Right lung (tissue), 5 donors: ENCODE results near the gene PLEKHG3. TPM values are rescaled to one million over a fixed set of nuclear protein-coding genes. Genes with fewer than 3 reads are reported as not detected.

Experiments
- DNase-seq, 2 donors: peaks; one replicate each; pipeline ENCODE4 v3.0.0-alpha.2; 2013
- polyA plus RNA-seq, 5 donors: library from polyadenylated mRNA; unstranded; fragments of 120-200 nt; gene quantifications; one replicate each; pipeline versions ENCODE4 v1.2.1 to v1.2.3, GENCODE V29; 2013; ENCODE audit warnings: inconsistent platforms in 1 of 5, low replicate concordance in 1 of 5; ENCODE audit not compliant: insufficient read length in 5 of 5, insufficient read depth in 1 of 5

The PLEKHG3 gene
- polyA plus RNA-seq, 5 donors: 49.0 to 64.8 (median 59.4) TPM

DNA sequence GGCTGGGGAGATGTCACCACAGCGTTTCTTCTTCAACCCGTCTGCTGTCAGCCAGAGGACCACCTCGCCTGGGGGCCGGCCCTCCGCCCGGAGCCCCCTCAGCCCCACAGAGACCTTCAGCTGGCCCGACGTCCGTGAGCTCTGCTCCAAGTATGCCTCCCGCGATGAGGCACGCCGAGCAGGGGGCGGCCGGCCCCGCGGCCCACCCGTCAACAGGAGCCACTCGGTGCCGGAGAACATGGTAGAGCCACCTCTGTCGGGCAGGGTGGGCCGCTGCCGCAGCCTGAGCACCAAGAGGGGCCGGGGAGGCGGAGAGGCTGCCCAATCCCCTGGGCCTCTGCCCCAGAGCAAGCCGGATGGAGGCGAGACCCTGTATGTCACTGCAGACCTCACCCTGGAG is 38.8 kb downstream of the PLEKHG3 start:
- no peak for DNase-seq

DNA sequence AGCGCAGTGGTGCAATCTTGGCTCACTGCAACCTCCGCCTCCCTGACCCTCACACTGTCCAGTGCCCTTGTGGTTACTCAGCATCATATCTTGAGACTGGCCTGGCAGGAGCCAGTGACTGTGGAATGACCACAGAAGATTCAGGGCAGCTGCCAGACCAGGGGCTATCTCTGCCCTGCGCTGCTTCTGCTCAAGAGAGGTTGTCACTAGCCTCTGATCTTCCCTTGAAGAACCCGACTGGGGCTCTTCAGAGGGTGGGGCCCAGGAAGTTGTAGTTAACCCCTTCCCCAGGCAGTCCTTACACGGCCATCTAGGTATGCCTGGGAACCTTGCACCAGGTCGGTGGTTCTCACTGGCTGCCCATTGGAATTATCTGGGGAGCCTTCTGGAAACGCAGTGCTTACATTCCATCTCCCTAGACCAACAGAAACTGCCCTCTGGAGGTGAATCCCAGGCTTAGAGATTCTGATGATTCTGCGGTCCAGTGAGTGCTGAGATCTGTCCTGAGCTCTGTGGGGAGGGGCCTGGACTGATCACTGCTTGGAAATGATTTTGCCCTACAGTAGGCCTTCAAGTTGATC is 41.4 kb downstream of the PLEKHG3 start:
- DNase-seq: no peak

DNA sequence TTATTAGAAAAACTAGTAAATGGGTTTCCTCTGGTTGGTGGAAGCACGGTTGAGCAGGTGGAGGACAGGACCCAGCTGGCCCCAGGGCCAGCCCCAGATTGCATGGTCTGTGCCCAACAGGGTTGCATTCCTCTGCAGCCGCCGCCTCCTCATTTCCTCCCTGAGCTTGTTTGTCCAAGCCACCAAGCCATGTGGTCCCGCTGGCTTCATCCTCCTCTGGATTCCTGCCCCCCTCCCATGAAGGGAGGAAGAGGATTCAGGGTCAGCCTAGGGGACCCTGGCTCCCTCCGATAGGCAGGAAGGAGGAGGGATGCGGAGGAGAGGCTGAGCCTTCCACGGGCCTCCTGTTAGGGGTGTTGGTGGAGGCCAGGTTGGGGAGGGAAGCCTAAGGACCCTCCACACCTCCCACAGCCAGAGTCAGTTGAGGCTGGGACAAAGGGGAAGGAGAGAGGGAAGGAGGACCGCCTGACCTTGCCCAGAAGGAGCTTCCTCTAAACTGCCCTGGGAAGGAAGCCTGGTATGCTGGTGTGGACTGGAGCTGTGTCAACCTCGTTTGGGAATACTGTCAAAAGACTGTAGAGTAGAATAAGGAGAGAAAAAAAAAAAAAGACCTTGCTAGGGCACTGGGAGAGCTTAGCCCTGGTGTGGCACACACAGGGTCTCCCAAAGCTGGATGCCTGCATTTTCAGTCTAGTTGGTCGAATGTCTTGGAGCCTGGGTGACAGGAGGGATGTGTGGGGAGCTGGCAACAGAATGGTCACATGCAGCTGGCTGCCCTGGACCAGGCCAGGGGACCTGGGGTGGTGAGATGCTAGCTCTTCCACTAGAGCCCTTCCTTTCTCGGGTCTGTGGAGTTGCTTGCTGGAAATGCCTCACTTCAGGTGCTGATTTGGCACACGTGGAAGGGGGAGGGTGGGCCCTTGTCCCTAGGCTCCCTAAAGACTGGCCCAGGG is 42.4 kb downstream of the PLEKHG3 start:
- DNase-seq: no peak

DNA sequence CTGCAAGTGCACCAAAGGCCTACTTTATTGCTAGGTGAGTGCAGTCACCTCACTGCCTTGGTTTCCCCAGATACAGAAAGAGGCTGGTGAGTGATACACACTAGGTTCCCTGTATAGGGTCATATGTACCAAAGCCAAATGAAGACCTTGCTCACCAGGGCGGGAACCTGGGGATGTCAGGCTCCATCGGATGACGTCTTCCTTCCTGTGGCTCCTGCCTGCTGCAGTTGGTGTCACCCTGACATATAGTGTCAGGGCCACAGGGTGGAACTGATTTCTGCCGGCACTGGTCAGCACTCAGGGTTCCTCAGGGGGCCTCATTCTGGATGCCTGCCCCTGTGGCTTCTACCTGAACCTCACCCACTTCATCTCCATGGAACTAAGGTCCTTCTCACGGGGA is 43.1 kb downstream of the PLEKHG3 start:
- no peak for DNase-seq

DNA sequence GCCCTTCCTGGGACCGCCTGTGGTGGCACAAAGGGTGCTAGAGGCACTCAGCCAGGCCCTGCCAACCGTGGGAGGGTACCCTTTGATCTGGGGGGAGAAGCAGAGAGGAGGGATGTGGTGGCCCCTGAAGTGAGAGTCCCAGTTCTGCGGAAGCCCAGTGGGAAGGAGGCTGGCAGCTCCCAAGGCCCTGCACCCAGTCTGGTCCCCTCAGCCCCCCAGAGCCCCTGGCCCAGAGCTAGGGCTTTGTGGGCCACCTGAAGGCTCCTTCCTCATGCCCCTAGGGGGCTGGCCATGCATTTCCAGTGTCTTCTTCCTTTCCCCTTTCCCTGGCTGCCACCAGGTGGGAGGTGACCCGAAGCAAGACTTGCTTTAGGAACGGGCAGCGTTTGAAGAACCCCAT is 44.3 kb downstream of the PLEKHG3 start:
- no peak for DNase-seq

DNA sequence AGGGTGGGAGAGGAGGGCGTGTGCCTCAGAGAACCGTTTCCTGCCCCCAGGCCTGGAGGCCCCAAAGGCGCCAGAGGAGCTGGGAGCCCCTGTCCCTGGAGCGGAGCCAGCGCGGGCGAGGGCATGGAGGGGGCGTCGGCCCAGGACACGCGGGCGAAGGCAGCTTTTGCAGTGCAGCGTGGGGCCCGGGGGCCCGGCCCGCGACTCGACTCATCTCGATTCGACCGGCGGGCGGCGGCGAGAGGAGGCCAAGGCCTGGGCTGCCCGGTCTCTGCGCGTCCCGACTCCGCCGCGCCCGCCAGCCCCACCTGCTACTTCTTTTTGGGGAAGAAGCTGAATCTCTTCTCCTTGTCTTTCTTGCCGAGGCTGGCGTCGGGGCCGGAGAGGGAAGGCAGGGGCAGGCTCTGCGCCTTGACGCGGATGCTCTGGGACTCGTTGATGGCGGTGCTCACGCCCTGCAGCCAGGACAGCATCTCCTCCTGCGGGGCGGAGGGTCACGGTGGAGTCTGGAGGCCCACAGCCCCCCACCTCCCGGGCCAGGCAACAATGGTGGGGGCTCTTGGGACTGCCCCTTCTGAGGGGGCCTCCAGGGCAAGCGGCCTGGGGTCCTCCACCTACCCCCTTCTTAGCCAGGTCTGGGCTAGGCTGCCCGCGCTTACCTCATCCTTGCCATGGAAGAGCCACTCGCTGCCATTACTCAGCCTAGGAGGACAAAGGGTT is 44.9 kb downstream of the PLEKHG3 start:
- no peak for DNase-seq

DNA sequence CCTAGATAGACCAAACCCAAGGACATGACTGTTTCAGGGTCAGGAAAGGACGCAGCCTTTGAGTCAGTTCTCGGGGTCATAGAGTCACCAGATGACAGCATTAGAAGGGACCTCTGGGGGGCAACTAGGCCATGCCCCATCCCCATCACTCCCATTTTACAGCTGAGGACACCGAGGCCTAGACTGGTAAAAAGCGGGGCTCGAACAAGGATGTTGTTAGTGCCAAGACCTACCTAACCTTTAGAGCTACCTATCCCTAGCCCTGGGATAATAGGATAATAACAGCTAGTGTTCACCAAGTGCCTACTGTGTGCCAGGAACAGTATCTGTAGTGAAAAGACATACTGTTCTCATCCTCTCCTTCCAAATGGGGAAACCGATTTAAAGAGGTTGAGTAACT is 48.7 kb downstream of the PLEKHG3 start:
- DNase-seq: no peak

DNA sequence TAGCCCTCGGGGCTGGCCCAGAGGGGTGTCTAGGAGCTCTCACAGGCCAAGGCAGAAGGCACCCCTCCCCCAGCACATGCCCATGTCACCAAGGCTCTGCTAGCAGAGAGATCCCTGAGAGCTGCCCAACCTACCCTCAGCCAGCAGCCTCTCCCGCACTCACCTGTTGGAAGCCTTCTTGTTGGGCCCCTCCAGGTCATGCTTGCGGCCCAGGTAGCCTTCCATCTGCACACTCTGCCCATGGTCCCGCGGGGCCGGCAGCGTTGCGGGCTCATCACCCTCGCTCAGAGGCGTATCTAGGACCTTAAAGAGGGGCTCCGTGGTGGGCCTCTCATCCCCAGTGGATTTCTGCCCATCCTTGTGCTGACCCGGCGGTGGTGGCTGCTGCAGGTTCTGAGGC is 49.1 kb downstream of the PLEKHG3 start:
- DNase-seq: no peak

DNA sequence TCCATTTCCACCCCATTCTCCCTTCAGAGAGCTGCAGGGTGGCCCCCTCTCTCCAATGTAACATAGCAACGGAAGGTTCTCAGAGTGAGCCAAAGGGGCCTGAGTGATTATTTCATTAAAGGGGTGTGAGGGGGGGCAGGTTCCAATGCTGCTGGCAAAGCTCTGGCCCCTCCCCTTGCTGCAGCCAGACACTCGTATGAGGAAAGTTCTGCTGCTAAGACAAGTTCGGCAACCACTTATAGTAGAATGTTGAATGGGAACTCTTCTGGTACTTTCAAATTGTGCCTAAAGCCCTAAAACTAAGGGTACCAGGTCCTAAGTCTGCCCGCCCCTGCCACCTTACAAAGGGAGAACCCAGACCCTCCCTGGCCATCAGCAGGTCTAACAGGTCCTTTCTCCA is 49.8 kb downstream of the PLEKHG3 start:
- no peak for DNase-seq

DNA sequence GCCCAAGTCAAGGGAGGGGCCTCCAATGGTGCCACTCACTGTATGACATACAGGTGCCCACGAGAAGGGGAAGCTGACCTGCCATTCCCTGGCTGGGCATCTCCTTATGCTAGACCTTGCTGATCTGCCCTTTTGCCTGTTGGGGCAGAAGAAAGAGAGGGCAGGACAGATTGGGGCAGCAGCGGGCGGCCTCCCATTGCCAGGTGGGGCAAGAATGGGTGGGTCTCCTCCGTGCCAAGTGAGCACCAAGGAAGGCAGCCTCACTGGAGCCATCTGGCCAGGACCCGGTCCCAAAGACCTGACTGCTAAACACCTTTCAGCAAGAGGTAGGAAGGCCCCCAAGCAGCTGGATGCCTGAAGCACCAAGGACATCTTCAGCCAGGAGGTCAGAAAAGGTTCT is 50.5 kb downstream of the PLEKHG3 start:
- DNase-seq: no peak

DNA sequence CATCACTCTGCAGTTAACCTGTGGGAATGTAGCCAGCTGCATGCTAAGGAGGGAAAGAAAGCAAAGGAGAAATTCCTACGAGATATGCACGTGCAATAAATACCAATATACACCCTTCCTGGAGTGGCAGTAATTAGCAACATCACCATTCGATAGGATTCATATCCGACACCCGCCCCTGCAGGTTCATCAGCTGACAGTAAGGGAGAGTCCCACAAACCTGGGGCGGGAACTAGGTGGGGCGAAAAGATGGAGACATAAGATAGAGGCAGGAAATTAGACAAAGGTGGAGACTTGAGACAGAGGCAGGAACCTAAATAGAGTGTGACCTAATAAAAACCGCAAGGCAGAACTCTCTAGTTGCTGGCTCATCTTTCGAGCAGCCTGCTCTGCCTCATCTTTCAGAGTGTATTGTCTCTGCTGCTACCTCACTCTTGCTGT is 51.6 kb downstream of the PLEKHG3 start:
- DNase-seq: no peak

DNA sequence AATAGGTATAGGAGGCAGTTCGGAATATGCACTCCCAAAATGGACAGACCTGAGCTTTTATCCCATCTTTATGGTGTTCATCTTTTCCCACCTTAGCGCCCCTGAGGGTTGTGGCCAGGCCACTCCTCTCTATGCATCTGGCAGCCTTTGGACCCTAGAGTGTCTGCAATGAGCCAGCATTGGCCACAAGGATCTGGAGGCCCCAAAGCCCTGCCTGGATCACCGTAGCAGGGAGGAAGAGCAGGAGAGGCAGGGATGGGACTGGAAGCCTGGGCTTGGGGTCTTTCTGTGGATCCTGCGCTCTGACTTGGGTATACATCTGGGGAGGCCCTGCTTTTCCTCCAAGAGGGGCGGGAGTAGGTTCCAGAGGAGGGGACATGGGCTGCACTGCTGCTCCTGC is 52.5 kb downstream of the PLEKHG3 start:
- no peak for DNase-seq

DNA sequence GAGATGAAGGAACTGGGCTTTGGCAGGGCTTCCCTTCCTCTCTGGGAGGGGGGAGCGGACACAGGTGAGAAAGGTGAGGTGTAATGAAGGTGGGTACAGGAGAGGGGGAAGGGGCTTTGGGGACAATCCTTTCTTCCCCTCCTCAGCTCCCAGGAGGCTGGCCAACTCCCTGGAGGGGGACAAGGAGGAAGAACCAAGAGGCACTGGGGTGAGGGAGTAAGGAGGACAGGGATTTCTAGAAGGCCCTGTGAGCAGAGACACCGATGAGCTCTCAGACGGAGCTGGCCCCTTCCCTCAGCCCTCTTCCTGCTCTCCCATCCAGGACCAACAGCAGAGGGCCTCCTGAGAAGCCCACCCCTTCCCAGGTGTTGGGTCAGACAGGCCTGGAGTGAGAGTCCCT is 53.4 kb downstream of the PLEKHG3 start:
- DNase-seq: no peak

DNA sequence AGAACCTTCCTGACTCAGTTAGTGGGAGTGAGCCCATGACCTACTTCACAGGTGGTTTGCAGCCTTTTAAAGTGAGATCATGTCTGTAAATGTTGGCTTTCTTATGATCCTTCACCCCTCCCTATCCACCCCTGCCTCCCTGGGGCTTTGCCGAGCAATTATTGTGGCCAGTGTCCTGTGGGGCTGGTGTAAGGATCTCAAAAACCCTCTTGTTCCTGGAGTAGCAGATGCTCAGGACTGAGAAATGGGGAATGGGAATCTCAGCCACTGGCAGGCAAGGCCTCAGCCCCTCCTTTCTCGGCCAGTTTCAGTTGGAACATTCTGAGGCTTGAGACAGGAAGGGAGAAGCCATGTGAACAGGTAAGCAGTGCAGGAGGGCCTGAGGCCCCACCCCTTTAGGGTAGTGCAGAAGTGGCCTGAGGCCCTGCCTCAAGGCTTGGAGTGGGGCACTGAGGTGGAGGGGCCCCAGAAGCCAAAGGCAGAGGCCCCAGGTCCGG is 53.8 kb downstream of the PLEKHG3 start:
- DNase-seq: peak in 1 of 2 donors; percentile 34

DNA sequence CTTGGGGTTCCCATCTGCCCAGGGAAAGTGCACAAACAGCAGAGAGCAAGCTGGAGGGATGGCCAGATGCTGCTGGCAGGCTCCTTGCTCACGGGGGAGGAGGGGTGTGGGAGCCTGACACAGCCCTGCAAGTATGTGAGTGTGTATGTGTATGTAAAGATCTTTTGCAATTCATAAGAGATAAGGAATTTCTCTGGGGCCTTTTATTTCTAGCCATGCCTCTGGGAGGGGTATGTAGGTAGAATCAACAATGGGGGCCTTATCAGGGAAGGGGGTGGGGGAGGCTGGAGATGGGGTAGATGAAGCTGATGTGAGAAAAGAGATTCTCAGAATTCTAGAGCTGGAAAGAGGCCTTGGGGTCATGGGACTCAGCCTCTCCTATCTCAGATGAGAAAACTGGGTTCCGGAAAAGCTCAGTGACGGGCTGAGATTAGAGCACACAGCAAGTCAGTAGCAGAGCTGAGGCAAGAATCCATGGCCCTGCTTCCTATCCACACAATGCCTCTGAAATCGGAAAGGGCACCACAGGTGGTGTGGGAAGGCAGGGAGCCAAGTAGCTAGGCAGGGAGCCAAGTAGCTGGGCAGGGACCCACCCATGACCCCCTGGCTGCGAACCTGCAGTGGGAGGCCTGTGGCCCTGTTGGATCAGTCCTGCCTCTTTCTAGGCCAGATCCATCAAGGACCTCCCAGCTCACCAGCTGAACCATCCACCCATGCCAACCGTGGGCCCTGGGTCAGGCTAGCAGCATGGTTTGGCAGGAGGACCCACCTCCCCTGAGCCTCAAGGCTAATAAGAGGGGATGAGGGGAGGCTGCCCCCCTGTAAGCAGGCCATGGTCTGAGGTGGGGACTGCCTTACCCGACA is 54.7 kb downstream of the PLEKHG3 start:
- peak; percentile 57 to 64 for DNase-seq

DNA sequence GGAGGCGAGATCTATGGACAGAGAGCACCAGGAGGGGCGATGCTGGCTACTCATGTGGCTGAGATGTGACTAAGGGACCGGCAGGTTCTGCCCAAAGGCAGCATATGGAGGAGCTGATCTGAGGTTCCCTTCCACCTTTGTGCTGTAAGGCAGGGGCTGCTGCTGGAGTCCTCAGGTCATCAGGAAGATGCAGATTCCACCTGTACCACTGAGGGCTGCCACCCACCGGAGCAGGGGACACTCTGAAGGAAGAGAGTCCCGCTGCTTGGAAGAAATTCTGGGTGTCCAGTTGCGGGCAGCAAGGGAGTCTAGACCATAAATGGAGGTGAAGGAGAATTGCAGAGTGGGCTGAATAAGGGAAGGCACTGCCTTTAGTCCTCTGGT is 55.3 kb downstream of the PLEKHG3 start:
- no peak for DNase-seq

DNA sequence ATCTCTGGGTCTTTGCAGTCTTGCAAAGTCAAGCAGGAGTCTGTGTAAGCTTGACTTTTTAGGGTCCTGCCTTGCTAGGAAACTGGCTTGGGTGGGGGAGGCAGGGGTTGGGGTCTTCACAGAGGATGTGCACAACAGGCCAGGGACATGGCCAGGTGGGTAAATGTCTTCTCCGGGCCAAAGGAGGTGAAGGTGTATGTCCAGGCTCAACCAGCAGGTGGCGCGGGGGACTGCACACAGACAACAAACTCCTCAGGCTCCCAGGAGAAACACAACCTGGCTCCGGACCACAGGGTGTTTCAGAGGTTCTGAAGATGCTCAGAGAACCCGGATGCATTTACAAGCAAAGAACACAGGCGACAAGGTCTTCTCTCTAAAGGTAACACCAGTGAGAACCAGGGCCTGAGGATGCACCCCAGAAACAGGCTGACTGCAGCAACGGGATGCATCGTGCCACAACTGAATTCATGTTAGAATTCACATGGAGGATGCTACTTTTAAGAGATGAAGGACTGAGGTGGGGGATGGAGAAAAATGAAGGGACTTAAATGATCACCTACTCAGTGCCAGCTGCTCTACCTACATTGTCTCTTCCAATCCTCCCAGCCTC is 56.0 kb downstream of the PLEKHG3 start:
- no peak for DNase-seq

DNA sequence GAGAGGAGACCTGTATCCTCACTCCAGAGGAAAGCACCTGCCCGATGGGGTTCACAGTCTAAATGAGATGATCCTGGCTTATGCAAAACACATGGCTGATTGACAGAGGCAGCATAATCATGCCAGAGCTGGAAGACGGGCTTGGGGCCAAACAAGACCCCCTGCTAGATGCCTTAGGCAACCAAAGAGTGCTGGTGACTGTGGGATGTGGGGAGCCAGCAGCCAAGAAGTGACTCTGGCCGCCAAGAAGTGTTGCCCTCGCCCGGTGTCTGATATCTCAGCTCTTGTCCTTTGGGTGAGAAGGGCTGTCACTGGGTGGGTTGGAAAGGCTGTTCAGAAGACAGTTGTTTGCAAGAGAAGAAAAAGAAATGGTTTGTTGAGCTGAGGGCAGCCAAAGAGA is 56.7 kb downstream of the PLEKHG3 start:
- no peak for DNase-seq

DNA sequence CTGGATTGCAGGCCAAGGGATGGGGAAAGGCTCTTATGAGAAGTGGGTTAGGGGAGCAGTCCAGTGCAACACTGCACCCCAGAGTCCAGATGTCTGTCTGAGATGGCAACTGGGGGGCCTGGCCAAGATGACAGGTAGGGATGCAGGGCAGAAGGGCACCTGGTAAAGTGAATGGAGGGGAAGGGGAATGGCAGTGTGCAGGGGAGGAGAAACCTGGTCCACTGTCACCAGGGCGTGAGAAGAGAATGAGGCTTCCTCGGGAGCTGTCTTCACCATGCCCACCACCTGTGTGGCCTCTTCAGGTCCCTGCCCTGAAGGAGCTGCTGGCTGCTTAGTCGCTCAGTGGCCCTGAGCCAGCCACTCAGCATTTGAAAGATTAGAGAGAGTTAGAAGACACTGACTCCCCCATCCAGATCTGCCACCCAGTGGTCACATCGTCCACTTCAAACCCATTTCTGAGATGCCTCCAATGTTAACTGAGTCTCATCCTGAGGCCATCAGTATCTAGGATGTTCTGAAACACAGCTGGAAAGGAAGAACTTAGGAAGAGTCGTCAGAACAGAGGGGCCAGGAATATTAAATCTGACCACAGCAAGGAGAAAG is 57.3 kb downstream of the PLEKHG3 start:
- DNase-seq: no peak
